Measurements from ENCODE around the gene ANKRD17. TPM values are rescaled to one million over a fixed set of nuclear protein-coding genes. Genes with fewer than 3 reads are reported as not detected.
"Not testable (repeated sequence)": the region's sequence is repeated elsewhere in the genome, so short reads cannot be mapped to it uniquely, and the experiment has no call there.

Gene ANKRD17
- polyA plus RNA-seq, 1 donor from 2014 or later, result 30.4 TPM

- not testable (repeated sequence) for H3K4me3 ChIP-seq (ENCODE audit: low read length); H3K9me2 ChIP-seq (ENCODE audit: insufficient read depth, low read length); H3K9me3 ChIP-seq (ENCODE audit: low read length); H3K4me2 ChIP-seq (ENCODE audit: low read length); H4K20me1 ChIP-seq (ENCODE audit: insufficient read depth); H3K36me3 ChIP-seq (ENCODE audit: insufficient read depth, low read length); H2AFZ ChIP-seq (ENCODE audit: low read depth, low read length); H3K9ac ChIP-seq (ENCODE audit: low read length); H3K79me2 ChIP-seq (replicated peaks; ENCODE audit: insufficient read depth, low read length); H3K27ac ChIP-seq (ENCODE audit: low read length); H3K27me3 ChIP-seq (ENCODE audit: insufficient read depth, low read depth, low read length); H3F3A ChIP-seq (ENCODE audit: insufficient read depth, low read length, poor library complexity, severe bottlenecking)
Observed at GRCh38 chr4:73292661-73293060, 34.1 kb upstream of the ANKRD17 start.

GRCh38 chr4:73281982-73282381 is 23.4 kb upstream of the ANKRD17 start:
- Histone ChIP-seq H3K36me3 (ENCODE audit: insufficient read depth, low read length) (no peaks in the 10 kb centered on the region), H3K9ac (ENCODE audit: low read length) (no peak overlapping the region), H3K27me3 (ENCODE audit: insufficient read depth, low read depth, low read length) (no peaks in the 10 kb centered on the region), H4K20me1 (ENCODE audit: insufficient read depth) (no peaks in the 10 kb centered on the region), H3K9me2 (ENCODE audit: insufficient read depth, low read length) (no peaks in the 10 kb centered on the region), H3K79me2 (replicated peaks; ENCODE audit: insufficient read depth, low read length) (no peaks in the 10 kb centered on the region), H3F3A (ENCODE audit: insufficient read depth, low read length, poor library complexity, severe bottlenecking) (no peaks in the 10 kb centered on the region), H3K4me3 (ENCODE audit: low read length) (no peak overlapping the region), H3K4me2 (ENCODE audit: low read length) (no peak overlapping the region), H3K9me3 (ENCODE audit: low read length) (peaks cover 2% of the 10 kb centered on the region), H3K27ac (ENCODE audit: low read length) (no peak overlapping the region), H2AFZ (ENCODE audit: low read depth, low read length) (no peak overlapping the region)
- no peak for TF ChIP-seq EP300 (conservative IDR thresholded peaks at IDR 0.05; ENCODE audit: poor library complexity, severe bottlenecking)
- TF ChIP-seq SMC3 (conservative IDR thresholded peaks at IDR 0.05; ENCODE audit: poor library complexity), result no peak
- no peak for TF ChIP-seq EZH2 (IDR thresholded peaks at IDR 0.05; ENCODE audit: borderline replicate concordance, insufficient read depth, low read length, poor library complexity, severe bottlenecking)
- no peak for TF ChIP-seq REST (IDR thresholded peaks at IDR 0.05; ENCODE audit: borderline replicate concordance)
- TF ChIP-seq TAF1 (IDR thresholded peaks at IDR 0.05; ENCODE audit: low read depth), result no peak
- TF ChIP-seq POLR2AphosphoS5 (IDR thresholded peaks at IDR 0.05), result no peak
- TF ChIP-seq CTCF (IDR thresholded peaks at IDR 0.05; ENCODE audit: poor library complexity, severe bottlenecking), result no peak
- no peak for TF ChIP-seq MXI1 (conservative IDR thresholded peaks at IDR 0.05; ENCODE audit: poor library complexity, severe bottlenecking)
- no peak for TF ChIP-seq RAD21 (conservative IDR thresholded peaks at IDR 0.05)

- no peaks in the 10 kb centered on the region for H3K9me2 ChIP-seq (ENCODE audit: insufficient read depth, low read length)
- H3K4me2 ChIP-seq (ENCODE audit: low read length), result no peak overlapping the region
- no peak overlapping the region for H3K9ac ChIP-seq (ENCODE audit: low read length)
- no peaks in the 10 kb centered on the region for H3F3A ChIP-seq (ENCODE audit: insufficient read depth, low read length, poor library complexity, severe bottlenecking)
- H3K79me2 ChIP-seq (replicated peaks; ENCODE audit: insufficient read depth, low read length), result no peaks in the 10 kb centered on the region
- H2AFZ ChIP-seq (ENCODE audit: low read depth, low read length), result no peak overlapping the region
- H3K9me3 ChIP-seq (ENCODE audit: low read length), result peaks cover 4% of the 10 kb centered on the region
- H3K27me3 ChIP-seq (ENCODE audit: insufficient read depth, low read depth, low read length), result no peaks in the 10 kb centered on the region
- H3K27ac ChIP-seq (ENCODE audit: low read length), result no peak overlapping the region
- H3K4me3 ChIP-seq (ENCODE audit: low read length), result no peak overlapping the region
- TF ChIP-seq EZH2 (IDR thresholded peaks at IDR 0.05; ENCODE audit: borderline replicate concordance, insufficient read depth, low read length, poor library complexity, severe bottlenecking) (no peak), EP300 (conservative IDR thresholded peaks at IDR 0.05; ENCODE audit: poor library complexity, severe bottlenecking) (no peak), REST (IDR thresholded peaks at IDR 0.05; ENCODE audit: borderline replicate concordance) (no peak), POLR2AphosphoS5 (IDR thresholded peaks at IDR 0.05) (no peak), MXI1 (conservative IDR thresholded peaks at IDR 0.05; ENCODE audit: poor library complexity, severe bottlenecking) (no peak), TAF1 (IDR thresholded peaks at IDR 0.05; ENCODE audit: low read depth) (no peak), RAD21 (conservative IDR thresholded peaks at IDR 0.05) (no peak), CTCF (IDR thresholded peaks at IDR 0.05; ENCODE audit: poor library complexity, severe bottlenecking) (no peak), SMC3 (conservative IDR thresholded peaks at IDR 0.05; ENCODE audit: poor library complexity) (no peak)
- no peaks in the 10 kb centered on the region for H4K20me1 ChIP-seq (ENCODE audit: insufficient read depth)
- no peaks in the 10 kb centered on the region for H3K36me3 ChIP-seq (ENCODE audit: insufficient read depth, low read length)
Observed at GRCh38 chr4:73281396-73281795, 22.8 kb upstream of the ANKRD17 start.
